BE2C (cell line): ENCODE results near the gene SP6.

Experiments used
- DNase-seq: peaks from one replicate; pipeline ENCODE4 v3.0.0-alpha.2; 2020
- H3K27me3 ChIP-seq: fragments of 250-450 bp; sonication (Bioruptor Pico); 2 replicates; pipeline ENCODE4 v1.5.1; 2020; ENCODE audit warnings: mild to moderate bottlenecking
- H3K36me3 ChIP-seq: fragments of 250-450 bp; sonication (Bioruptor Pico); 2 replicates; pipeline ENCODE4 v1.5.1; 2020; ENCODE audit warnings: mild to moderate bottlenecking
- H3K4me1 ChIP-seq: fragments of 250-450 bp; sonication (Bioruptor Pico); 2 replicates; pipeline ENCODE4 v1.5.1; 2020
- H3K4me3 ChIP-seq: 2 replicates; pipeline ENCODE4 v1.5.1; 2011; ENCODE audit warnings: low read depth, low read length
- H3K9me3 ChIP-seq: fragments of 250-450 bp; sonication (Bioruptor Pico); 2 replicates; pipeline ENCODE4 v1.5.1; 2020
- TF ChIP-seq, protein P1 (sequence below): IDR thresholded peaks from 2 replicates; pipeline ENCODE4 v1.5.1; 2012; ENCODE audit warnings: mild to moderate bottlenecking, low read depth, low read length

The SP6 gene

DNA sequence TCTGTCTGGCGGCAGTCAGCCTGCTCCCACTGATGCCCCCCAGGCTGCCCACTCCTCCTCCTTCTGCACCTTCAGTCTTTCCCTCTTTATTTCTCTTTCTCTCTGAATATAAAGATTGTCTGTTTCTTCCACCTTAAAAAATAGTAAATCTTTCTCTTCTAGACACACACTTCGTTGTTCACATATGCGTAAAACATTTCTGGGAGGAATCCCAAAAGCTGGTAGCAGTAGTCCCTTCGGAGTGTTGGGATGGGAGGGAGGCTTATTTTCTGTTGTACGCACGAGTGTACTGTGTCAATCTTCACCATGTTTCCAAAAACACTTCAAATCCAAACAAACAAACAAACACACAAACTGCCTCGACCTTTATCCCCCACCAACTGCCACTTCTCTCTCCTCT, 39.3 kb downstream of the SP6 start:
- DNase-seq = no peak
- H3K36me3 ChIP-seq = peaks cover 25% of the 10 kb centered on the region
- TF ChIP-seq, protein P1, sequence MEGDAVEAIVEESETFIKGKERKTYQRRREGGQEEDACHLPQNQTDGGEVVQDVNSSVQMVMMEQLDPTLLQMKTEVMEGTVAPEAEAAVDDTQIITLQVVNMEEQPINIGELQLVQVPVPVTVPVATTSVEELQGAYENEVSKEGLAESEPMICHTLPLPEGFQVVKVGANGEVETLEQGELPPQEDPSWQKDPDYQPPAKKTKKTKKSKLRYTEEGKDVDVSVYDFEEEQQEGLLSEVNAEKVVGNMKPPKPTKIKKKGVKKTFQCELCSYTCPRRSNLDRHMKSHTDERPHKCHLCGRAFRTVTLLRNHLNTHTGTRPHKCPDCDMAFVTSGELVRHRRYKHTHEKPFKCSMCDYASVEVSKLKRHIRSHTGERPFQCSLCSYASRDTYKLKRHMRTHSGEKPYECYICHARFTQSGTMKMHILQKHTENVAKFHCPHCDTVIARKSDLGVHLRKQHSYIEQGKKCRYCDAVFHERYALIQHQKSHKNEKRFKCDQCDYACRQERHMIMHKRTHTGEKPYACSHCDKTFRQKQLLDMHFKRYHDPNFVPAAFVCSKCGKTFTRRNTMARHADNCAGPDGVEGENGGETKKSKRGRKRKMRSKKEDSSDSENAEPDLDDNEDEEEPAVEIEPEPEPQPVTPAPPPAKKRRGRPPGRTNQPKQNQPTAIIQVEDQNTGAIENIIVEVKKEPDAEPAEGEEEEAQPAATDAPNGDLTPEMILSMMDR = no peak

DNA sequence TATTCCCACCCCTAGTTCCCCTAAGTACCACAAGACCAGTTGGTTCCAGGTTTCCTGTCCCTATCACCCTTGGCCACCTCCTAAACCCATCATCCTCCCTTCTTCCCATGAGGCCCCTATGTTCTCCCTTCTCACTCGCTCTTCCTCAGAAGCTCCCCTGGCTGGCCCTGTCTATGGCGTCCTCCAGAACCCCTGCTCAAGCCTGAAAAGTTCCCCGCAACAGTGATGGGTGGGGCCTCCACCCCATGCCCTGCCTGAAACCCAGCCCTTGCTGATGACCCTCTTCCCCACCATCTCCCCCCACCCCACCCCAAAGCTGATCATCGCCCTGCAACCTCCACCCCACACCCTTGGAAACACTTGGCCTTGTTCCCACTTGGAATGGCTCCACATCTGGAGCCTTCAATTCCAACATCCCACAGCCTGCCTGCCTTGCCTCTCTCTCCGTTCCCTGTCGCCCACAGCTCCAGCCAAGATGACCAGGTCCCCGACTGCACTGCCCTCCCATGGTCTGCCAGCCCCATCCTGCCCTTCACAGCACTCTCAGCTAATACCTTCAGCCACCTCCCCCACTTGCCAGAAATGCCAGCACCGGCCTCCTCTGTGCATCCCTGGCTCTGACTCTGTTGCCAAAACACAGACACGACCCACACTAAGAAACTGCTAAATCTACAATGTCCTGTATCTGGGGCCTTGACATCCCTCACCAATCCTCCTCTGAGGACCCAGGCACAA, 39.9 kb downstream of the SP6 start:
- no peak overlapping the region for H3K4me3 ChIP-seq
- peaks cover 25% of the 10 kb centered on the region for H3K36me3 ChIP-seq
- TF ChIP-seq, protein P1 = no peak
- peaks cover 9% of the 10 kb centered on the region for H3K4me1 ChIP-seq
- no peak for DNase-seq
- no peaks in the 10 kb centered on the region for H3K27me3 ChIP-seq
- no peaks in the 10 kb centered on the region for H3K9me3 ChIP-seq

More for the DNA sequence above, 39.3 kb downstream of the SP6 start:
- Histone ChIP-seq H3K27me3 (no peaks in the 10 kb centered on the region), H3K4me3 (no peak overlapping the region), H3K4me1 (peaks cover 9% of the 10 kb centered on the region), H3K9me3 (no peaks in the 10 kb centered on the region)

DNA sequence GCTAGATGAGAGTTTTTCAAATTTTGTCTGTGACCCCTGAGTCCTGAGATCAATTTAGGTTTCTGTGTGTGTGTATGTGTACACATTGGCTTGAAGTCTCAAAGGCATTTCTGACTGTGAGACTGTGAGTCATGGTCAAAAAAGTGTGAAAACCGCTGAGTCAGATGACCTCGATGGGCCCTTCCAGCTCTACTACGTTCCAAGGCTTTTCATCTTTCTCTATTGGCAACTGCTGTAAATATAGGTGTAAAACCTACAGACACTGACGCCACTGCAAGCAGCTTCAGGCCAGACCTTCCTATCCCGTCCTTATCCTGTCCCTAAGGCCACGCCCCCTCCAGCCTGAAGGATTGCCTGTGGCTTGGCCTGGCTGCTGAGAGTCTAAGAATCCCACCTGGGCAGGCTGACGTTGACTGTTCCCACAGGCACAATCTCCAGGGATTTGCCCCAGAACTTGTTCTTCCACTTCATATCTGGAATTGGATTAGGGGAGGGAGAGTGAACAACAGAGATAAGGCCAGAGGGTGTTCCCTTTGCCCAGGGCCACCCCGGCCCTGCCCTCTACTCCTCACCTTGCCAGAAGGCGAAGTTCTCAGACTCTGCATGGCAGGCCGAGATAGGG, 40.7 kb downstream of the SP6 start:
- TF ChIP-seq, protein P1 = no peak
- H3K4me3 ChIP-seq = no peak overlapping the region
- H3K4me1 ChIP-seq = peaks cover 9% of the 10 kb centered on the region
- DNase-seq = peak; percentile 54
- no peaks in the 10 kb centered on the region for H3K27me3 ChIP-seq
- peaks cover 23% of the 10 kb centered on the region for H3K36me3 ChIP-seq
- H3K9me3 ChIP-seq = no peaks in the 10 kb centered on the region

DNA sequence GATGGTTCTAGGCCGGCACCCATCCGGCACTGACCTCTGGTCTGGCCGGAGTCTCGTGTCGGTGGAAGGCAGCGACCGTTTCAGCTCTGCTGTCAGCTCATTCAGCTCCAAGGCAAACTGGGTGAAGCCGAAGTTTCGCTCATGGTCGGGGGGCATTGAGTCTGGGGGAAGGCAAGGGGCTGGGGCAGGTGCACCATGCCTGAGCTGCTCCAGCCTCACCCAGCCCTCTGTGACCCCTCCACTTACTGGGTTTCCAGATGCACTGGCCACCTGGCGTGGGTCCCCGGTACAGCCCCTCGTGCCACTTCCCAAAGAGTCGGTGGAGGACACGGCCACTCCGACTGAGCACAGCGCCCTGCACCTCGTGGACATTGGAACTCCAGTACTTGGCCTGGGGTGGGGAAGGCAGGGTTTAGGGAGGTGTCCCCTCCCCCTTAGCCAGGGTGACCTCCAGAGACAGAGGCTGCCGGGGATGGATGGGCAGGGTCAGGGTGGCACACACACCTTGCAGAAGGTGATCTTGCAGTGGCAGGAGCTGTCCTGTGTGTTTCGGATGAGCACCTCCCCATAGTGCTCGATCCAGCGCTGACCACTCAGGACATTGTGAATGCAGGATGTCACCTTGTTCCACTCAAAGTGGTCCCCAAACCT, 42.0 kb downstream of the SP6 start:
- Histone ChIP-seq H3K4me3 (no peak overlapping the region), H3K4me1 (peaks cover 9% of the 10 kb centered on the region), H3K9me3 (no peaks in the 10 kb centered on the region), H3K27me3 (no peaks in the 10 kb centered on the region), H3K36me3 (peaks cover 21% of the 10 kb centered on the region)
- DNase-seq = no peak
- TF ChIP-seq, protein P1 = no peak

DNA sequence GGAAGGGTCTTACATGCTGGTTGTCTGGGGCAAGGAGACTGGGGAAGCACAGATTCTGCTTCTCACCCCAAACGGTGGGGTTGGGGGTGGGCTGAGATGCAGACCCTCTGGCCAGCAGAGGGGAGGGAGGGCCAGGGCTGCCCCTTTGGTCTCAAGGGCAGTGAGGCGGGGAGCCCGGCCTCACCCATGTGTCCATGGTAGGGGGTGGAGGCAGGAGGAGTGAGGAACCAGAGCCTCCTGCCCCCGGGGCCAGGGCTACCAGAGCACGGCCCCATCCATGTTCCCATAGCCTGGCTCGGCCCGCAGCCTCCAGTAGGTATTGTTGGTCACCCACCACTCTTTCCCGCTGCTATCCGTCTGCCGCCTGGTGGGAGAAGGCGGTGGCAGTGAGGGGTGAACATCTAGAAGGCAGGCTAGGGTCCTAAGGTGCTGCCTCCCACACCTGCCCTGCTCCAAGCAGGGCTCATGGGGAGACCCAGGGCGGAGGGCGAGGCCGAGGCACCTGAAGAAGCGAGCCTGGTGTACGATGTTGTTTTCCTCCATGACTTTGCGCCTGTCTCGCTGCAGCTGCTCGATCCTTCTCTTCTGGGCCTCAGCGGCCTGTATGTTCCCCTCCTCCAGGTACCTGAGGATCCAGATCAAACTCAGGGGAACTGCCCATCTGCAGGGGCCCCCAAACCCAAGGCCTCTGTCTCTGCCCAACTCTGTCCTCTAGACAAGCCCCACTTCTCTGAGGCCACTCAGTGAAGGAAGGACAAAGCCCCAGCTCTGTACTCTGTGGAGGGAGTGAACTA, 42.7 kb downstream of the SP6 start:
- no peak for DNase-seq
- H3K36me3 ChIP-seq = peaks cover 21% of the 10 kb centered on the region

More for the DNA sequence above, 42.7 kb downstream of the SP6 start:
- H3K4me1 ChIP-seq = peaks cover 9% of the 10 kb centered on the region
- TF ChIP-seq, protein P1 = no peak
- H3K4me3 ChIP-seq = no peak overlapping the region
- no peaks in the 10 kb centered on the region for H3K9me3 ChIP-seq
- H3K27me3 ChIP-seq = 0 out of 2 replicates have a peak, but pooled peaks cover 3% of the 10 kb centered on the region
